HG03439 (cell line): ENCODE results near the gene GLT6D1.

Source experiments
- ATAC-seq: cut with Tn5 transposase; IDR thresholded peaks from one replicate; pipeline ENCODE4 v1.9.1; 2021; ENCODE audit warnings: mild to moderate bottlenecking, moderate library complexity; ENCODE audit not compliant: unreplicated experiment

Gene GLT6D1

GRCh38 chr9:135609366-135609955 lies 29.9 kb downstream of the GLT6D1 start:
- ATAC-seq = no peak

- no peak for ATAC-seq
Measured at GRCh38 chr9:135608999-135609317, 30.4 kb downstream of the GLT6D1 start.

- no peak for ATAC-seq
Measured at GRCh38 chr9:135608294-135608998, 30.9 kb downstream of the GLT6D1 start.

- no peak for ATAC-seq
Measured at GRCh38 chr9:135607401-135608293, 31.7 kb downstream of the GLT6D1 start.

GRCh38 chr9:135606885-135607259 lies 32.5 kb downstream of the GLT6D1 start:
- ATAC-seq = no peak

GRCh38 chr9:135605238-135605781 lies 34.0 kb downstream of the GLT6D1 start:
- no peak for ATAC-seq

GRCh38 chr9:135604437-135605237 lies 34.7 kb downstream of the GLT6D1 start:
- no peak for ATAC-seq

- ATAC-seq = no peak
Measured at GRCh38 chr9:135602789-135603481, 36.4 kb downstream of the GLT6D1 start.

GRCh38 chr9:135601988-135602387 lies 37.4 kb downstream of the GLT6D1 start:
- no peak for ATAC-seq

- ATAC-seq = no peak
Measured at GRCh38 chr9:135600296-135600817, 39.0 kb downstream of the GLT6D1 start.

- ATAC-seq = no peak
Measured at GRCh38 chr9:135596211-135596610, 43.1 kb downstream of the GLT6D1 start.

- ATAC-seq = no peak
Measured at GRCh38 chr9:135592625-135593024, 46.7 kb downstream of the GLT6D1 start.

- ATAC-seq = no peak
Measured at GRCh38 chr9:135592331-135592590, 47.1 kb downstream of the GLT6D1 start.

- no peak for ATAC-seq
Measured at GRCh38 chr9:135591506-135592330, 47.6 kb downstream of the GLT6D1 start.

GRCh38 chr9:135590486-135591079 lies 48.8 kb downstream of the GLT6D1 start:
- no peak for ATAC-seq

GRCh38 chr9:135589596-135590485 lies 49.5 kb downstream of the GLT6D1 start:
- ATAC-seq = no peak

GRCh38 chr9:135588886-135589595 lies 50.3 kb downstream of the GLT6D1 start:
- ATAC-seq = no peak
